ENCODE data around the gene PFKL.
"Not testable (repeated sequence)": the region's sequence is repeated elsewhere in the genome, so short reads cannot be mapped to it uniquely, and the experiment has no call there.

Gene PFKL

DNA sequence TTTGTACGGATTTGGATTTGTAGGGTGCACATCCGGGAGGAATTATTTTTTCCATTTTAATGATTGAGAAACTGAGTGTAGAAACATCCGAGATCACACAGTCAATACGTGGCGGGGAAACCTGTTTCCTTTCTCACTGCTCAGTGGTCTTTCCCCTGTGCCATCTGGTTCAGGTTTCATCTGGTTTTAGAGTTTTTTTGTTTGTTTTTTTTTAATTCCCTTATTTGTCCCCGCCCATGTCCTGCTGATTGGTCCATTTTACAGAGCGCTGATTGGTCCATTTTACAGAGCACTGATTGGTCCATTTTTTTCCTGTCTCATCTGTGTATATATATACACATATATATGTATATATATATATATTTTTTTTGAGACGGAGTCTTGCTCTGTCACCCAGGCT is 59.5 kb downstream of the PFKL start:
- Histone ChIP-seq H3K4me1 (ENCODE audit: control insufficient read depth, insufficient read depth, low read depth, low read length) (peaks cover 6% of the 10 kb centered on the region), H2BK120ac (ENCODE audit: low read depth, low read length) (no peak overlapping the region), H3K9ac (ENCODE audit: low read length) (no peak overlapping the region), H3K18ac (ENCODE audit: low read depth in 1 of 2, low read length in 2 of 2) (no peak overlapping the region), H3K36me3 (ENCODE audit: control insufficient read depth in 1 of 2, insufficient read depth in 2 of 2, low read depth in 1 of 2, low read length in 2 of 2) (no peaks in the 10 kb centered on the region), H4K8ac (ENCODE audit: low read length) (no peak overlapping the region), H3K9me3 (ENCODE audit: control insufficient read depth, low read length) (peaks cover 16% of the 10 kb centered on the region), H3K14ac (ENCODE audit: low read length in 2 of 2) (no peak overlapping the region), H3K4ac (ENCODE audit: low read depth in 1 of 2, low read length in 2 of 2) (no peak overlapping the region), H3K4me2 (ENCODE audit: low read length, poor library complexity, severe bottlenecking) (no peak overlapping the region), H3K27ac (ENCODE audit: low read length, poor library complexity, severe bottlenecking) (no peak overlapping the region), H3K23ac (ENCODE audit: low read length in 2 of 2) (no peak overlapping the region), H2AFZ (ENCODE audit: low read depth, low read length) (no peak overlapping the region), H3K79me1 (replicated peaks; ENCODE audit: low read length, poor library complexity, severe bottlenecking) (no peaks in the 10 kb centered on the region), H3K4me3 (ENCODE audit: insufficient read depth in 1 of 2, low read depth in 1 of 2, low read length in 2 of 2) (no peak overlapping the region), H3K27me3 (ENCODE audit: control insufficient read depth in 1 of 2, insufficient read depth in 1 of 2, low read length in 2 of 2) (peaks cover 17 to 27% of the 10 kb centered on the region in 2 experiments), H4K91ac (ENCODE audit: low read length) (no peak overlapping the region), H2AK5ac (ENCODE audit: low read length, severe bottlenecking) (no peak overlapping the region), H2BK15ac (ENCODE audit: low read depth, poor library complexity, severe bottlenecking) (no peak overlapping the region), H2BK5ac (ENCODE audit: low read depth, low read length, poor library complexity, severe bottlenecking) (no peak overlapping the region), H2BK12ac (ENCODE audit: low read length in 2 of 2) (no peak overlapping the region)
- 94% methylated on average over 6 of the region's 8 CpGs for WGBS
- DNase-seq = no peak

DNA sequence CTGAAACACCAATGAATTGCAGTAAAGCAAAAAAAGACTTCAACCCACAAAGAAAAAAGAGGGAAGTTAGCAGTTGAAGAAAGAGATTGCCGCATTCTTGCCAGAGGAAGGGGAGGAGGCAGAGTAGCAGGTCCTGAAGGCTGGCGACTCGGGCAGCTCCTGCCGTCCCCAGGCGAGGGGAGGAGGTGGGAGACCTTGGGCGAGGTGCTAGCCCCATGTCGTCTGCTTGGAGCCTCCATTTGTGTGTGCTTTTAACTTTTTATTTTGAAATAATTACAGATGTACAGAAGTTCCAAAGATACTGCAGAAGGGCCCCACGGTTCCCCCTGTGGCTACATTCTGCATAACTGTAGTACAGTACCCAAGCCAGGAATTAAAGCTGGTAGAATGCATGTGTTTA is 60.3 kb downstream of the PFKL start:
- no peak overlapping the region for H4K8ac ChIP-seq (ENCODE audit: low read length)
- H3K27ac ChIP-seq (ENCODE audit: low read length, poor library complexity, severe bottlenecking) = no peak overlapping the region
- no peak overlapping the region for H2BK15ac ChIP-seq (ENCODE audit: low read depth, poor library complexity, severe bottlenecking)
- no peak overlapping the region for H3K14ac ChIP-seq (ENCODE audit: low read length in 2 of 2)
- H3K4me2 ChIP-seq (ENCODE audit: low read length, poor library complexity, severe bottlenecking) = no peak overlapping the region
- H4K91ac ChIP-seq (ENCODE audit: low read length) = no peak overlapping the region
- H3K4me3 ChIP-seq (ENCODE audit: insufficient read depth in 1 of 2, low read depth in 1 of 2, low read length in 2 of 2) = no peak overlapping the region
- H3K36me3 ChIP-seq (ENCODE audit: control insufficient read depth in 1 of 2, insufficient read depth in 2 of 2, low read depth in 1 of 2, low read length in 2 of 2) = no peaks in the 10 kb centered on the region
- H2BK12ac ChIP-seq (ENCODE audit: low read length in 2 of 2) = no peak overlapping the region
- H2BK120ac ChIP-seq (ENCODE audit: low read depth, low read length) = no peak overlapping the region
- DNase-seq = no peak
- H3K4ac ChIP-seq (ENCODE audit: low read depth in 1 of 2, low read length in 2 of 2) = no peak overlapping the region
- no peaks in the 10 kb centered on the region for H3K79me1 ChIP-seq (replicated peaks; ENCODE audit: low read length, poor library complexity, severe bottlenecking)
- no peak overlapping the region for H2BK5ac ChIP-seq (ENCODE audit: low read depth, low read length, poor library complexity, severe bottlenecking)
- no peak overlapping the region for H2AK5ac ChIP-seq (ENCODE audit: low read length, severe bottlenecking)
- H3K27me3 ChIP-seq (ENCODE audit: control insufficient read depth in 1 of 2, insufficient read depth in 1 of 2, low read length in 2 of 2) = peaks cover 11 to 20% of the 10 kb centered on the region in 2 experiments
- 55% methylated on average over 8 of the region's 8 CpGs for WGBS
- H3K18ac ChIP-seq (ENCODE audit: low read depth in 1 of 2, low read length in 2 of 2) = no peak overlapping the region
- peaks cover 16% of the 10 kb centered on the region for H3K9me3 ChIP-seq (ENCODE audit: control insufficient read depth, low read length)
- no peak overlapping the region for H3K23ac ChIP-seq (ENCODE audit: low read length in 2 of 2)
- H2AFZ ChIP-seq (ENCODE audit: low read depth, low read length) = no peak overlapping the region
- peaks cover 5% of the 10 kb centered on the region for H3K4me1 ChIP-seq (ENCODE audit: control insufficient read depth, insufficient read depth, low read depth, low read length)
- H3K9ac ChIP-seq (ENCODE audit: low read length) = no peak overlapping the region

- H3K14ac ChIP-seq (ENCODE audit: low read length in 2 of 2); H4K91ac ChIP-seq (ENCODE audit: low read length); H3K27ac ChIP-seq (ENCODE audit: low read length, poor library complexity, severe bottlenecking); H3K9ac ChIP-seq (ENCODE audit: low read length); H2BK5ac ChIP-seq (ENCODE audit: low read depth, low read length, poor library complexity, severe bottlenecking); H3K4me3 ChIP-seq (ENCODE audit: insufficient read depth in 1 of 2, low read depth in 1 of 2, low read length in 2 of 2); H3K18ac ChIP-seq (ENCODE audit: low read depth in 1 of 2, low read length in 2 of 2); H3K4ac ChIP-seq (ENCODE audit: low read depth in 1 of 2, low read length in 2 of 2); H3K23ac ChIP-seq (ENCODE audit: low read length in 2 of 2); H4K8ac ChIP-seq (ENCODE audit: low read length); DNase-seq; H2BK15ac ChIP-seq (ENCODE audit: low read depth, poor library complexity, severe bottlenecking); H2AK5ac ChIP-seq (ENCODE audit: low read length, severe bottlenecking); H3K36me3 ChIP-seq (ENCODE audit: control insufficient read depth in 1 of 2, insufficient read depth in 2 of 2, low read depth in 1 of 2, low read length in 2 of 2); H3K79me1 ChIP-seq (replicated peaks; ENCODE audit: low read length, poor library complexity, severe bottlenecking); H3K27me3 ChIP-seq (ENCODE audit: control insufficient read depth in 1 of 2, insufficient read depth in 1 of 2, low read length in 2 of 2); H3K4me1 ChIP-seq (ENCODE audit: control insufficient read depth, insufficient read depth, low read depth, low read length); H2BK120ac ChIP-seq (ENCODE audit: low read depth, low read length); H3K4me2 ChIP-seq (ENCODE audit: low read length, poor library complexity, severe bottlenecking); H2BK12ac ChIP-seq (ENCODE audit: low read length in 2 of 2); H2AFZ ChIP-seq (ENCODE audit: low read depth, low read length): not testable (repeated sequence)
- no CpG with 5 or more reads among the region's 5 CpGs for WGBS
- peaks cover 16% of the 10 kb centered on the region for H3K9me3 ChIP-seq (ENCODE audit: control insufficient read depth, low read length)
Observed at GRCh38 chr21:44361903-44362302, 62.0 kb downstream of the PFKL start.

DNA sequence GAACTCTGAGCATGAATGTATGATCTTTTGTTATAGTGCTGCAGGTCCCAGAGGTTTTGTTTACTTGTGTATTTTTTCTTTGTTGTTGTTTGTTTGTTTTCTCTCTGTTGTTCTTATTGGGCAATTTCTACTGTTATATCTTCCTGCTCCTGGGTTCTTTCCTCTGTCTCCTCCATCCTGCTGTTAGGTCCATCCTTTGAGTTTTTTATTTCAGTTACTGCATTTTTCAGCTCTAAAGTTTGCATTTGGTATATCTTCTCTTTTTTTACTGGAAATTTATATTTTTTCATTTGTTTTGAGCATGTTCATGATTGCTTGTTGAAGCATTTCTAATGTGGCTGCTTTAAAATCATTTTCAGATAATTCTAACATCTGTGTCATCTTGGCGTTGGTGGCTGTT is 63.4 kb downstream of the PFKL start:
- no peaks in the 10 kb centered on the region for H3K79me1 ChIP-seq (replicated peaks; ENCODE audit: low read length, poor library complexity, severe bottlenecking)
- no peak overlapping the region for H4K8ac ChIP-seq (ENCODE audit: low read length)
- H3K9me3 ChIP-seq (ENCODE audit: control insufficient read depth, low read length) = peaks cover 11% of the 10 kb centered on the region
- H2AK5ac ChIP-seq (ENCODE audit: low read length, severe bottlenecking) = no peak overlapping the region
- no peak overlapping the region for H3K23ac ChIP-seq (ENCODE audit: low read length in 2 of 2)
- H3K27me3 ChIP-seq (ENCODE audit: control insufficient read depth in 1 of 2, insufficient read depth in 1 of 2, low read length in 2 of 2) = peaks cover 7 to 9% of the 10 kb centered on the region in 2 experiments
- H4K91ac ChIP-seq (ENCODE audit: low read length) = no peak overlapping the region
- no peak overlapping the region for H2AFZ ChIP-seq (ENCODE audit: low read depth, low read length)
- no peak overlapping the region for H3K18ac ChIP-seq (ENCODE audit: low read depth in 1 of 2, low read length in 2 of 2)
- H3K27ac ChIP-seq (ENCODE audit: low read length, poor library complexity, severe bottlenecking) = no peak overlapping the region
- H2BK15ac ChIP-seq (ENCODE audit: low read depth, poor library complexity, severe bottlenecking) = no peak overlapping the region
- peaks cover 3% of the 10 kb centered on the region for H3K4me1 ChIP-seq (ENCODE audit: control insufficient read depth, insufficient read depth, low read depth, low read length)
- no peak overlapping the region for H2BK120ac ChIP-seq (ENCODE audit: low read depth, low read length)
- no peak overlapping the region for H3K4me2 ChIP-seq (ENCODE audit: low read length, poor library complexity, severe bottlenecking)
- no peak overlapping the region for H2BK12ac ChIP-seq (ENCODE audit: low read length in 2 of 2)
- no peak overlapping the region for H3K4me3 ChIP-seq (ENCODE audit: insufficient read depth in 1 of 2, low read depth in 1 of 2, low read length in 2 of 2)
- H3K9ac ChIP-seq (ENCODE audit: low read length) = no peak overlapping the region
- no peak overlapping the region for H3K14ac ChIP-seq (ENCODE audit: low read length in 2 of 2)
- DNase-seq = no peak
- H3K36me3 ChIP-seq (ENCODE audit: control insufficient read depth in 1 of 2, insufficient read depth in 2 of 2, low read depth in 1 of 2, low read length in 2 of 2) = no peaks in the 10 kb centered on the region
- no peak overlapping the region for H3K4ac ChIP-seq (ENCODE audit: low read depth in 1 of 2, low read length in 2 of 2)
- WGBS = 100% methylated on average over 1 of the region's 1 CpG
- H2BK5ac ChIP-seq (ENCODE audit: low read depth, low read length, poor library complexity, severe bottlenecking) = no peak overlapping the region

Data from mesenchymal stem cell (in vitro differentiated cells and primary cell).